Activated T-helper 1 cell treated with anti-CD3 and anti-CD28 coated beads, Interleukin-12 subunit alpha, Interleukin-12 subunit beta, Interleukin-2, Interleukin-4 antibody, amounts not matched to agents 30 ng/mL and 10 ng/mL and 1 ng/mL, durations not matched to agents 14 hours and 24 hours and 36 hours (primary cell): ENCODE measurements around the gene LIMS2. TPM values are rescaled to one million over a fixed set of nuclear protein-coding genes. Genes with fewer than 3 reads are reported as not detected.

Experiments used
- DNase-seq: peaks from one replicate; pipeline ENCODE4 v3.0.0; 2021; ENCODE audit warnings: low spot score
- H3K27ac Mint-ChIP-seq: one replicate; pipeline ENCODE4 v1.8.0; 2021; ENCODE audit warnings: mild to moderate bottlenecking, mixed read lengths
- H3K27me3 Mint-ChIP-seq: one replicate; pipeline ENCODE4 v1.8.0; 2022; ENCODE audit warnings: mild to moderate bottlenecking, moderate library complexity, mixed read lengths; ENCODE audit not compliant: insufficient read depth
- H3K36me3 Mint-ChIP-seq: one replicate; pipeline ENCODE4 v1.8.0; 2021; ENCODE audit warnings: low read depth, mixed read lengths
- H3K4me1 Mint-ChIP-seq: one replicate; pipeline ENCODE4 v1.8.0; 2021; ENCODE audit warnings: low read depth, mixed read lengths
- H3K4me3 Mint-ChIP-seq: one replicate; pipeline ENCODE4 v1.8.0; 2021; ENCODE audit warnings: mild to moderate bottlenecking, moderate library complexity, mixed read lengths
- H3K9me3 Mint-ChIP-seq: one replicate; pipeline ENCODE4 v1.8.0; 2021; ENCODE audit warnings: mixed read lengths
- intact Hi-C: fragments of 100-400 bp; cut with micrococcal nuclease; formaldehyde crosslinking; loops from one replicate; pipeline ENCODE4 v1.15.1; 2024
- total RNA-seq: library from RNA; stranded (reverse); gene quantifications from 2 replicates; pipeline ENCODE4 v1.2.3, GENCODE V29; 2022

LIMS2 gene
- total RNA-seq, 1 donor from 2014 or later = 5.1 TPM

GRCh38 chr2:127648321-127648720 lies 27.0 kb downstream of the LIMS2 start:
- Mint-ChIP-seq H3K4me1 (peaks cover 5% of the 10 kb centered on the region), H3K36me3 (no peaks in the 10 kb centered on the region), H3K4me3 (no peak overlapping the region), H3K9me3 (no peaks in the 10 kb centered on the region), H3K27ac (no peak overlapping the region), H3K27me3 (peaks cover 1% of the 10 kb centered on the region)
- intact Hi-C loops = loop anchor here (2.0 to 10.0 kb wide), 2 partner anchors 52 to 324 kb away; partner anchors contain the start of gene SFT2D3
- no peak for DNase-seq

DNA sequence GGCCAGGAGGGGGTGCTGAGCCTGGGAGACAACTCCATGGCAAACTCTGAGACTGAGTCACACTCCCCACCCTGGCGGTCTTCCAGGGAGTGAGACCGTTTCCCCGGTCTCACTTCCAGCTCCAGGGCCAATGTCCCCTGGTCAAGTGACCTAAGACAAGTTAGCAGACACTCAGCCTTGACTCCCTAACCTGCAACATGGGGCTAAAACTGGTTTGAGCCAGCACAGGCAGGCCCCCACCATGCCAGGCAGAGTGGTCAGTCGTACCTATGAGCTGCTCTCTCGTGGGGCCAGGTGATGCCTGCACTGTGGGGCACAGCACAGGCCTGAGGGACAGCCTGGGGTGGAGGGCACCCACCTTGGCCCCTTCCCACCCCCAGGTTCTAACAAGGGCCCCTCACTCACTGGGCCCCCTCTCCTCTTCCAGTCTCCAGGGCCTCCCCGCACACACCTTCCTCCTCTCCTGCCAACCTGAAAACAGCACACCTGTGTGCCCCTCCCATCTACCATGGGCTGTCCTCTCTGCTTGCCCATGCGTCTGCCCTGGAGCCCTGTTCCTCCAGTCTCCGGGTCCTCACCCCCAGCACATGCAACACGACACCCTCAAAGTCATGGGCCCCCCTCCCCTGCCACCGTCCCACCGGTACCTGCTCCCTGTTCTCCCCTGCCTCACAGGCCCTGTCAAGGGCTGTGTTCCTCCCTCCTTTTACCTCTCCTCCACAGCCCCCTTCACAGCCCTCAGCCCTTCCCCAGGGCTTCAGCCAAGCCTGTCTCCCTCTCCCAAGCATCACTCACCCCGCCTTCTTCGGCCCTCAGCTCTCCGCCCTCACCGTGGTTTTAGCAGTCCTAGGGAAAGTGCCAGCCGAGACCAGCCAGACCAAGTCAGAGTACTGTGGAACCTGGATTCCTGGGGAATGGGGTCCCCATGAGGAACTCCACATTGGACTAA lies 27.8 kb downstream of the LIMS2 start:
- DNase-seq = no peak
- no peaks in the 10 kb centered on the region for H3K9me3 Mint-ChIP-seq
- no peak overlapping the region for H3K27ac Mint-ChIP-seq
- peaks cover 5% of the 10 kb centered on the region for H3K4me1 Mint-ChIP-seq
- H3K4me3 Mint-ChIP-seq = no peak overlapping the region
- H3K27me3 Mint-ChIP-seq = no peaks in the 10 kb centered on the region
- intact Hi-C loops = loop anchor here (2.0 to 10.0 kb wide), 2 partner anchors 53 to 323 kb away; partner anchors contain the start of gene SFT2D3
- no peaks in the 10 kb centered on the region for H3K36me3 Mint-ChIP-seq

DNA sequence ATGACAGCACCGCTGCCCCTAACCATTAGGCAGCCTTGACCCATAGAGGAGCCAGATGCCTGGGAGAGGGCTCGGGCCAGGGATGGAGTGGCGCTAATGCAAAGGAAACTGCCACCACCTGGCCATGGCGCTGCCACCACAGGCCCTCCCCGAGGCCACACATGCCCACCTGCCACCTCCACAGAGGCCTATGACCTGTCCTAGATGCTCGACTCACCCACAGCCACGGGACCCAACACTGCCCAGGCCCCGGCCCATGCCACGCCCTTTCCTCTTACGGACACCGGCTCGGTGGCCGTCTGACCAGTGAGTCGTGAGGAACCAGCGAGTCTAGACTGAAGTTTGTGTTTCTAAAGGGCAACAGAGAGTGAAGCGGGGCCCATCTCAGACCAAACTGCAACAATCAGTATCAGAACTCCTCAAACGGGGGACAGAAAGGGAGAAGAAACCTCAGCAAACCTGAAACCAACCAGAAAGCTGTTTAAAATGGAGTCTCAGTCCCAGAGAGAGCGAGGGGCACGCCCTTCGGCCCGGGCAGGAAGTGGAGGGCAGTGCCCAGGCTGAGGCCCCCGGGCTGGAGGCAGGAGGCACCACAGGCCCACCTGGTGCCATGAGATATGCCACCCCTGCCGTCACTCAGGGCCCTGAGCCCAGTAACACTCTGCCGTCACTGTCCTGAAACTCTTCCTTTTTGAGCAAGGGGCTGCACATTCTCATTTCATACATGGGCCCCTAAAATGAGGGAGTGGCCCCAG lies 28.7 kb downstream of the LIMS2 start:
- no peak for DNase-seq
- Mint-ChIP-seq H3K36me3 (no peaks in the 10 kb centered on the region), H3K4me1 (peaks cover 5% of the 10 kb centered on the region), H3K27me3 (no peaks in the 10 kb centered on the region), H3K27ac (no peak overlapping the region), H3K9me3 (no peaks in the 10 kb centered on the region), H3K4me3 (no peak overlapping the region)
- intact Hi-C loops = loop anchor here (10.0 kb wide), 1 partner anchor 322 kb away; no protein-coding TSS in a partner anchor

GRCh38 chr2:127645395-127646291 lies 29.7 kb downstream of the LIMS2 start, which contains the start of gene GPR17:
TSS of gene GPR17 (plus strand) at chr2:127646153. CDS start at chr2:127650736, 4,583 bp downstream.
- intact Hi-C loops = loop anchor here (10.0 kb wide), 1 partner anchor 321 kb away; no protein-coding TSS in a partner anchor
- no peak for DNase-seq
- Mint-ChIP-seq H3K27me3 (no peaks in the 10 kb centered on the region), H3K4me3 (no peak within 1 kb of the TSS), H3K27ac (no peak within 1 kb of the TSS), H3K9me3 (no peaks in the 10 kb centered on the region), H3K36me3 (no peaks in the 10 kb centered on the region), H3K4me1 (peaks cover 5% of the 10 kb centered on the region)

GRCh38 chr2:127645026-127645394 lies 30.3 kb downstream of the LIMS2 start:
- no peak for DNase-seq
- Mint-ChIP-seq H3K9me3 (no peaks in the 10 kb centered on the region), H3K36me3 (no peaks in the 10 kb centered on the region), H3K27me3 (no peaks in the 10 kb centered on the region), H3K27ac (no peak overlapping the region), H3K4me3 (no peak overlapping the region), H3K4me1 (peaks cover 5% of the 10 kb centered on the region)
- intact Hi-C loops = loop anchor here (10.0 kb wide), 1 partner anchor 320 kb away; no protein-coding TSS in a partner anchor

DNA sequence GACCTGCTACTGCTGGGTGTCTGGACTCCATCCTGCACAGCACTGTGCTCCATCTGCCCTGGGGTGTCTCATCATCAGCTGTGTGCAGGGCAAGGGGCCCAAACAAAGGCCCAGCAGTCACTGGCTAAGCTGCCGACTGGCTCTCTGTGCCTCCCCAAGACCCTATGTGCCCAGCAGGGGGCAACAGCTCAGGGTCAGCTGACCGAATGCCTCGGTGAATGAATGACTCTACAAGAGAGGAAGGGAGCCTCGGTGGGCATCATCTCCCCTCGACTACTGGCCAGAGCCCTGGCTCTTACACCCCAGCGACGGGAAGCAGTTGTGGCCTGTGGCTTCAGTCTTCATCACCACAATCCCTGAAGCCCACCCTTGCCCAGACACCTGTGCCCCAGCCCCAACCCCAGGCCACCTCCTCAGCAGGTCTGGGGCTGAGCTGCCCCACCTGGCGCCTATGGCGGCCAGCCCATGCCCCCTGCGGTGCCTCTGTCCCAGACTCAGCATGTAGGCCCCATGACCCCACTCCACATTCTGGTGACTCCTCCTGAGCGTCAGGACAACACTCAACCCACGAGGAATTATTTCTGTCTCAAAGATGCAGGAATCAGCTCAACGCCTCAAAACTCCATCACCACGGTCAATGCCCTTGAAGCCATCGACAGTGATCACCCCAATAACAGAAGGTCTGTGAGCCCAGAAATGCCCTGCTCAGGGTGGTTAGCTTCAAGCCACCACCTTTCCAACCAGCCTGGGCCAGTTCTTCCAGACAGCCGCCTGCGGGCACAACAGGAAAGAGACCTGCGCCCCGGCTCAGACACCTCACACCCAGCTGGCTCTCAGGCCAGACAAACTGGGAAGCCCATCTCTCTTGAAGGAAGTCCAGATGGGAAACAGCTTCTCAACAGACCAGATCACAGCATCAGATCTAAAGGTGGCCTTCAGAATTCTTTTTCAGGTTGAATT lies 31.0 kb downstream of the LIMS2 start:
- Mint-ChIP-seq H3K4me1 (no peaks in the 10 kb centered on the region), H3K9me3 (no peaks in the 10 kb centered on the region)

DNA sequence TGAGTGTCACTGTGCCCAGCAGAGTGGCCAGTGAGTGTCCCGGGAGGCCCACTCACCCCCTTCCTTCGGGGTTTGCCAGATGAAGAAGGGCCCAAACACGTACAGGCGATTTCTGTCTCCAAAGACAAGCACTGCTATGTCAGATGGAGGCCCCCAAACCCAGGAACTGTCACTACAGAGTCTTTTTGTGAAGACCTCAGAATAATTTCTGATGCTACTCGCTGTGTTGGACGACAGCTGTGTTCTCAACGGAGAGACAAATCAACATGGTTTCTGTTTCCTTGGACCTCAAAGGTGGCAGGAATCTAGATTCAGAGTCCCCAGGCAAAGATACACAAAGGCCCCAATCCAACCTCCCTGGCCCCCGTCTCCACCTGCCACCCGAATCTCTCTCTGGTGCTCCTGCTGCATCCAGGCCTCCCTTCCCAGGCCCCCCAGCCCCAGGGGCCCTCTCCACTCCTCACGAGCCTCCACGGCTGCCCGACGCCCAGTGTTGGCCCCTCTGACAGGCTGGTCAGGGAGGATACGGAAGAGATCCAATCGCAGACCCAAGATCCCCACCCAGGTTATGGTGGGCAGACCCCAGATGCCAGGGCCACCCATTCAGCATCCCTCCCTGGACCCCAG lies 31.8 kb downstream of the LIMS2 start:
- intact Hi-C loops = loop anchor here (10.0 kb wide), 1 partner anchor 319 kb away; no protein-coding TSS in a partner anchor
- Mint-ChIP-seq H3K36me3 (no peaks in the 10 kb centered on the region), H3K9me3 (no peaks in the 10 kb centered on the region), H3K4me1 (no peaks in the 10 kb centered on the region), H3K27me3 (no peaks in the 10 kb centered on the region), H3K4me3 (no peak overlapping the region), H3K27ac (no peak overlapping the region)
- no peak for DNase-seq

More for the DNA sequence above, 31.0 kb downstream of the LIMS2 start:
- H3K4me3 Mint-ChIP-seq = no peak overlapping the region
- intact Hi-C loops = loop anchor here (10.0 kb wide), 1 partner anchor 320 kb away; no protein-coding TSS in a partner anchor
- H3K27me3 Mint-ChIP-seq = no peaks in the 10 kb centered on the region
- H3K27ac Mint-ChIP-seq = no peak overlapping the region
- no peaks in the 10 kb centered on the region for H3K36me3 Mint-ChIP-seq
- DNase-seq = no peak

- no peaks in the 10 kb centered on the region for H3K9me3 Mint-ChIP-seq
- no peak overlapping the region for H3K4me3 Mint-ChIP-seq
- H3K27ac Mint-ChIP-seq = no peak overlapping the region
- no peaks in the 10 kb centered on the region for H3K36me3 Mint-ChIP-seq
- H3K4me1 Mint-ChIP-seq = peaks cover 4% of the 10 kb centered on the region
- no peaks in the 10 kb centered on the region for H3K27me3 Mint-ChIP-seq
- DNase-seq = no peak
- intact Hi-C loops = loop anchor here (10.0 kb wide), 1 partner anchor 318 kb away; no protein-coding TSS in a partner anchor
These were observed 32.5 kb downstream of the LIMS2 start for GRCh38 chr2:127642706-127643438.

GRCh38 chr2:127641846-127642507 lies 33.4 kb downstream of the LIMS2 start:
- H3K27ac Mint-ChIP-seq = peak overlapping the region; percentile 68
- peak; percentile 21 for DNase-seq
- intact Hi-C loops = loop anchor here (2.0 to 10.0 kb wide), 2 partner anchors 115 to 317 kb away; partner anchors contain the start of gene IWS1
- H3K27me3 Mint-ChIP-seq = no peaks in the 10 kb centered on the region
- H3K36me3 Mint-ChIP-seq = no peaks in the 10 kb centered on the region
- H3K4me1 Mint-ChIP-seq = peaks cover 7% of the 10 kb centered on the region
- peak overlapping the region; percentile 51 for H3K4me3 Mint-ChIP-seq
- no peaks in the 10 kb centered on the region for H3K9me3 Mint-ChIP-seq

DNA sequence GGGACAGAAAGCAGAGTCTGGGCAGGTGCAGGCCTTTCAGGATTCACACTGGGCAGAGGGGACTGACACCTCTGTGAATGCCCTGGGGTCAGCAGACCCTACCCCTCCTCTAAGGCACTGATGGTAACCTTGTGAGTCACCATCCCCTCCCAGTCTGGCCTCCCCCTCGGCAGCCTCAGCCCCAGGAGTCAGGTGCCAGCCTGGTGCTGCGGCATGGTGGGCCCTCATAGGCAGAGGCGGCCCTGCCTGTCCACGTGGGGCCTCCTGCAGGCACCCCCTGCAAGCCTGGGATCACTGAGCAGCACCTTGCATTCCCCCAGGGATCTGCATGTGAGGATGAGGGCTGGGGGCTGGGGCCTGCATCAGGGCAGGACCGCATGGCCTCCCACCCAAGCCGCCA lies 34.2 kb downstream of the LIMS2 start:
- intact Hi-C loops = loop anchor here (2.0 to 10.0 kb wide), 2 partner anchors 114 to 316 kb away; partner anchors contain the start of gene IWS1
- Mint-ChIP-seq H3K9me3 (no peaks in the 10 kb centered on the region), H3K4me1 (peaks cover 7% of the 10 kb centered on the region), H3K27me3 (no peaks in the 10 kb centered on the region), H3K27ac (no peak overlapping the region), H3K36me3 (no peaks in the 10 kb centered on the region), H3K4me3 (peak overlapping the region; percentile 49)
- no peak for DNase-seq
